NCI-H524 (cell line): ENCODE measurements around the gene ANKRD13B.
A peak's percentile ranks its signal among the peaks of the same experiment; 100 is the strongest.

Source experiments
- DNase-seq, 2 experiments: peaks; one replicate each; lab custom pipeline; 2025; lab: John Stamatoyannopoulos, UW

The ANKRD13B gene

DNA sequence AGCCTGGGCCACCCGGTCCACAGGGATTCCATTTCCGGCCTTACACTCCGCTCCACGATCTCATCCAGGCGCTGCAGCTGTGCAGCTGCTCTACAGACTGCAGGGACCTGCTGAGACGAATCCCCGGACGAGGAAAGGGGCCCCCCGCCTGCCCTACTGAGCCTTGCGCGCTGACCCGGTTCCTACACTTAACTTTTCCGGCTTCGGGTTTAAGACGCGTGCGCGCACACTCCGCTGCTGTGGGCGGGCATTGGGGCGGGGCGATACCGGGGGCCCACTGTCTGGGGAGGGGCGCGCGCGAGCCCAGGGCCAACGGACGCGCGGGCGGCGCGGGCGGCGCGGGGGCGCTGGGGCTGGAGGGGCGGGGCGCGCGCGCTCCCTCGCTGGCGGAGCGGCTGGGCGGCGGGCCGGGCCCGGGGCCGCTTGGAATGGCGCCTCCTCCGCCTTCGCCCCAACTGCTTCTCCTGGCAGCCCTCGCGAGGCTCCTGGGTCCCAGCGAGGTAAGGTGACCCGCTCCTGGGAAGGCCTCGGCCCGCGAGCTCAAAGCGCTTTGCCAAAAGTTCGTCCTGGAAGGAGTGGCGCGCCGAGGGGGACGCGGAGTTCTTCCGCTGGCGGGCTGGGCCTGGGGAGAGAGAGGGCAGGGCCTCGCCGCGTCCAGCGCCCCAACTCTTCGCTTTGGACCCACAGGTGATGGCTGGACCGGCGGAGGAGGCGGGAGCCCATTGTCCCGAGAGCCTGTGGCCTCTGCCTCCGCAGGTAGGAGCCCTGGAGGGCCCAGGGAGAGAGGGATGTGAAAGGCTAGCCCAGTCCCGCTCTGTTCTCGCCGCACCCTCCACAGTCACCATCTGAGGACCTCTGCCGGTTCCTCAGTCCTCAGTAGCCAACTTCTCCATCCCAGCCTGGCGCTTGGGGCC is 24.3 kb upstream of the ANKRD13B start, which contains the start of gene TP53I13:
TSS of gene TP53I13 (plus strand) at position 371 of the 914 bp plus-strand sequence. CDS start at position 429, 58 bp downstream.
- peak; percentile 92 to 96 for DNase-seq

DNA sequence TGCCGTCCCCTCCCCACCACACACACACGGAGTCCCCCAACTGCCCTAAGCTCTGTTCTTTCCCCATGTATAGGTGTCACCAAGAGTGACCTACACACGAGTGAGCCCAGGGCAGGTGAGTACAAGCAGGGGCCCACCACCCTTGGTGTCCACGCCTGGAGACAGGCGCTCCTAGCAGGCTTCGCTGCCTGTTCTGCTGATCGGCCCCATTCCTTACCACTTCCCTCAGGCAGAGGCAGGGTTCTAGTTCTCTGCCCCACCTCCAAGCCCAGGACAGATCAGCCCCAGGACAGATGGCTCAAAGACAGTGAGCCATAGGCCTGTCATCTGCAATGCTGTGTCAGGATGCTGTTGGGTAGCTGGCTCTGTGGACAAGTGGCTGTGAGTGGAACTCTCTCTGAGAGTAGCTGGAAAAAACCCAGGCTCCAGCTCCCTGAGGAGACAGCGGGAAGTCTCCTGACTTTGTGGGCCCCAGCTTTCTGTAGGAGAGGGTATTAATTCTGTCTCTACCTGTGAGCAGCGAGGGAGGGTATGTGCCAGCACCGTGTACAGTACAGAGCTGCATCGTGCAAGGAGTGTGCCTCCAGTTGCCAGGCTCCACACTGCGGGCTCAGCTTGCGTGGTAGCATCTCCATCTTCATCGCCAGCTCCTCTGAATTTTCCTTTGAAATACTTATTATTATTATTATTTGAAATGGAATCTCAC is 23.5 kb upstream of the ANKRD13B start:
- peak; percentile 44 to 80 for DNase-seq

DNA sequence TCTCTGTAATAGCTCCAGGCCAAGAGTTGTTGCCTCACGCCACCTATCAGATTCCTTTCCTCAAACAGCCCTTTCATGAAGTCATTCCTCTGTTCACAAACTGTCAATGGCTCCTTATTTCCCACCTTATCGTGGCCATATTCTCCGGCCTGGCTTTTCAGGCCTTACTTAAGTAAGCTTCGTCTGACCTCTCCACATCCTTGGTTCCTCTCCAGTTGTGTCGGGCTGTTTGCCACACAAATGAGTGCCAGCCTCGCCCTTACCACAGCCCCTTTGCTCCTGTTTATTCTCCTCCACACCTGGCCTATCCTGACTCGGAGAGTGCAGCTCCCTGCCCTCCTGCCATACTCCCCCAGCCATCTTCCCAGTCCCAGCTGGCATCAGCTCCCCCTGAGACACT is 22.4 kb upstream of the ANKRD13B start:
- DNase-seq: no peak

DNA sequence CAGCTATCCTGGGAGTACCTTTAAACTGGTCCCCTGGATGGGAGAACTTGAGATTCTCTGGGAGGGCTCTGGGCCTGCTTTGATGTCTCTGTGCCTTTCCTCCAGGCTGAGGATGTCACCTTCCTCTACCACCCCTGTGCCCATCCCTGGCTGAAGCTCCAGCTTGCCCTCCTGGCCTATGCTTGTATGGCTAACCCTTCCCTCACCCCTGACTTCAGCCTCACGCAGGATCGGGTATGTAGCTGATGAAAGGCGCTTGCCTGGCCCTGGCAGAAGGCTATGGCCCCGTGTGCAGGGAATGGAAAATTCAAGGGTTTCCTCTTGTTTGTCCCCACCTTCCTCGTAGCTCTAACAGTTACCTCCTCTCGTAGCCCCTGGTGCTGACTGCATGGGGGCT is 21.4 kb upstream of the ANKRD13B start:
- no peak for DNase-seq

DNA sequence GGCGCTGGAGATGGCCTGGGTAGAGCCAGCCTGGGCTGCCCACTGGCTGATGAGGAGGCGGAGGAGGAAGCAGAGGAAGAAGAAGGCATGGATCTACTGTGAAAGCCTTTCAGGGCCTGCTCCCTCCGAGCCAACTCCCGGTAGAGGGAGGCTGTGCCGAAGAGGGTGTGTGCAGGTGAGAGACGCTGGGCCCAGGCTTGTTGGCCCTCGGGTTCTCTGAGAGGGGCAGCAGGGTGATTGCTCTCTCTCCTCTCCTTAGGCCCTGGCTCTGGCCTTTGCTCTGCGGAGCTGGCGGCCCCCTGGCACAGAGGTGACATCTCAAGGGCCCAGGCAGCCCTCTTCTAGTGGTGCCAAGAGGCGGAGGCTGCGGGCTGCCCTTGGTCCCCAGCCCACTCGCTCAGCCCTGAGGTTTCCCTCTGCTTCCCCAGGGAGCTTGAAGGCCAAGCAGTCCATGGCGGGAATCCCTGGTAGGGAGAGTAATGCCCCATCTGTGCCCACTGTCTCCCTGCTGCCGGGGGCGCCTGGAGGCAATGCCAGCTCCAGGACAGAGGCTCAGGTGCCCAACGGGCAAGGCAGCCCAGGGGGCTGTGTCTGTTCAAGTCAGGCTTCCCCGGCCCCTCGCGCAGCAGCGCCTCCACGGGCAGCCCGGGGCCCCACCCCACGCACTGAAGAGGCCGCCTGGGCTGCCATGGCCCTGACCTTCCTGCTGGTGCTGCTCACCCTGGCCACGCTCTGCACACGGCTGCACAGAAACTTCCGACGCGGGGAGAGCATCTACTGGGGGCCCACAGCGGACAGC is 20.9 kb upstream of the ANKRD13B start:
- DNase-seq: no peak

DNA sequence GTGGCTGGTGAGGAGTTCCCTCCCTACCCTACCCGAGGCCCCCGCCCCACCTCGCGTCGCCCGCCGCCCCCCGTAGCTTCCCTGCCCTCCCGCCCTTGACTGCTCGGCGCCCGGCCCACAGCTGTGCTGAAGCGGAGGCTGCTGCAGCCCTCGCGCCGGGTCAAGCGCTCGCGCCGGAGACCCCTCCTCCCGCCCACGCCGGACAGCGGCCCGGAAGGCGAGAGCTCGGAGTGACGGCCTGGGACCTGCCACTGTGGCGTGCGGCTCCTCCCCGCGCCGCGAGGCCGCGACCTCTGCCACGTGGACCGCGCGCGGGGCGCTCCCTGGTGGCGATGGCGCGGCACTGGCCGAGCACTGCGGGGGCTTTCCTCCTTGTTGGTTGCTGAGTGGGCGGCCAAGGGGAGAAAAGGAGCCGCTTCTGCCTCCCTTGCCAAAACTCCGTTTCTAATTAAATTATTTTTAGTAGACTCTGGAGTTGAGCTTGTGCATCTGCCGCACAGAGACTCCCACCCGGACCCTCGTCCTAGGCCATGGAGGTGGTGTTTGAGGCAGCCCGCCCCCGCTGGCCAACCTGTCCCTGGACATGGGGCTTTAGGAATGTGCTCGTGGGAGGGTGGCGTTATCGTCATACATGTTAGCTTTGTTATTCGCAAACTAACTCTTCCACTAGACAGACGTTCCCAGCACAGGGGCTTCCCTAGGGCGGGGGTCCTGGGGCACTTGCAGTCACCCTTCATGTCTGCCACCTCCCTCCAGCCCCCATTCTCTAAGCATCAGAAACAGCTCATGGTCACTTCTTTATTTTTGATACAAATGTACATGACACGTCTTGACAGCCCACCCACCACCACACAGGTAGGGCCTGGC is 20.0 kb upstream of the ANKRD13B start:
- no peak for DNase-seq

DNA sequence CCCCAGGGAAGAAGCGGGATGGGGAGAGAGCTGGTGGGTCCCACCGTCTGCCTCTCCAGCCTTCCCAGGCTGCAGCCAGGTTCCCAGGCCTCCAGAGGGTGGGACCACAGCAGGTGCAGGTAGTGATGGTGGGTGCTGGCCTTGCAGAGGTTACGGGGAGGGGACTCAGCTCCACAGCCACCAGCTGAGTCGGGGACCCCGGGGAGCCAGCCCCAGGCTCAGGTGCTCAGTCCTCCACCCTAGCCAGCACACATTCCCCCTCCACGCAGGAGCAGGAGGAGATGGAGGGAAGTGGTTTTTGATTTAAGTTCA is 19.4 kb upstream of the ANKRD13B start:
- DNase-seq: no peak

DNA sequence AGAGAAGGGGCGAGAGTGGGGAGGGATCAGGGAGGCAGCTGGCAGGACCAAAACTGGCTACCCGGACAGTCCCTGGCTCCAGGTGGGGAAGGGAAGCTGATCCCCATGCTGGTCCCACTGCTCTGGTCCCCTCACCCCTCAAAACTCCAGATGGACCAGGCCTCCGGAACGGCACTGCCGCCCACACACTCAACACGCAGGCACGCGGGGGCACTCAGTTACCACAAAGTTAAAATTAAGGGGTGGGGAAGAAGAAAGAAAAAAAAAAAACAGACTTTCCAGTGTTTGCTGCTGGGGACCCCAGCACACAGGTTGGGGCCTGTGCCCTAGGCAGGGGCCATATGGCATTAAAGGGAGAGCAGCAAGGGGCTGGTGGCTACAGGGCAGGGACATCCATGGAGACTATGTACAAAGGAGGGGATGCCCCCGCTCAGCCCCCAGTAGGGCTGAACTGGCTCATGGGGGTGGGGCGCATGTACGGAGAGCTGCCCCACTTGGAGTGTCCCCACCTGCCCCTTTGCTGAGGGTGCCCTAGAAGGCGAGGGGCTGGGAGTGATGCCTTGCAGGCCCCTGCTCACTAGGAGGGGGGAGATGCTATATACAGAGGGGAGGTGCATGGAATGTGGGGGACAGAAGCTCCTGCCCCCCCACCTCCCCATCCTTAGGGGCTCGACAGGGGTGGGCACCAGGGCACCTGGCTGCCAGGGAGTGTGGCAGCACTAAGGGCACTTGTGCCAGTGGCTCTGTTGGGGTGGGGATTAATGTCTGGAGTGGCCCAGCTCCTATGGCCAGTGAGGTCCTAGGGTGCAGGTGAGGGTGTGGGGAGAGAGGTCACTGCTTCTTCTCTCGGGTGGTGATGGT is 18.8 kb upstream of the ANKRD13B start:
- no peak for DNase-seq

DNA sequence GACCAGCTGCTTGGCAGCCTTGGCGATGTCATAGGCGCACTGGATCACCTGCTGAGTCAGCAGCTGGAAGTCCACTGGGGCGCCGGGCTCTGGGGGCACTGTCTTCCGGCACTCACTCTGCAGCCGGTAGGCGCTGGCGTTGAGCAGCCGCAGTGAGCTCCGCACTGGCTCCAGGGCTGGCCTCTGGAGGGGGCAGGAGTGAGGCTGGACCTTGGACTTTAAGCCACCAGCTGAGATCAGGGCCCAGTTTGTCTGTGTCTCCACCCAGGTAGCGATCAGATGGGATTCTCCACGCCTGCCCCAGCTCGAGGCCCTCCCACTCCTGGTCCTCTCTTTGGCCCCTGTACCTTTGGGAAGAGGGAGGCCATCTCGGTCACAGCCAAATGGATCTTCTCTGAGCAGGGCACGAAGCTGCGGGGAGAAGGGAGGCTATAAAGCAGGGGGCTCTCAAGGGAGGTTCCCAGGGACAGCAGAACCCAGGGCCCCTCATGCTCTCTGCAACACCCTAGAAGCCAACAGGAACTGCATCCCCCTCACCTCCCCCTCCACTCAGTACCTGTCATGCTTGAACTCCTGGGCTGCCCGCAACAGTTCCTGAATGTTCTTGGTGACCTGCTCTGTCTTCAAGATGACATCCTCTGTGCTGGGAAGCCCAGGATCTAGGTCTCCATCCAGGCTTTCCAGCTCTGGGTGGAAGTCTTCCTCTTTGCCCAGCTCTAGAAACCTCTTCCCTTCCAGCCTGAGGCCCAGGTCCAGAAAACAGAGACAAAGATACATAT is 18.0 kb upstream of the ANKRD13B start:
- DNase-seq: no peak

DNA sequence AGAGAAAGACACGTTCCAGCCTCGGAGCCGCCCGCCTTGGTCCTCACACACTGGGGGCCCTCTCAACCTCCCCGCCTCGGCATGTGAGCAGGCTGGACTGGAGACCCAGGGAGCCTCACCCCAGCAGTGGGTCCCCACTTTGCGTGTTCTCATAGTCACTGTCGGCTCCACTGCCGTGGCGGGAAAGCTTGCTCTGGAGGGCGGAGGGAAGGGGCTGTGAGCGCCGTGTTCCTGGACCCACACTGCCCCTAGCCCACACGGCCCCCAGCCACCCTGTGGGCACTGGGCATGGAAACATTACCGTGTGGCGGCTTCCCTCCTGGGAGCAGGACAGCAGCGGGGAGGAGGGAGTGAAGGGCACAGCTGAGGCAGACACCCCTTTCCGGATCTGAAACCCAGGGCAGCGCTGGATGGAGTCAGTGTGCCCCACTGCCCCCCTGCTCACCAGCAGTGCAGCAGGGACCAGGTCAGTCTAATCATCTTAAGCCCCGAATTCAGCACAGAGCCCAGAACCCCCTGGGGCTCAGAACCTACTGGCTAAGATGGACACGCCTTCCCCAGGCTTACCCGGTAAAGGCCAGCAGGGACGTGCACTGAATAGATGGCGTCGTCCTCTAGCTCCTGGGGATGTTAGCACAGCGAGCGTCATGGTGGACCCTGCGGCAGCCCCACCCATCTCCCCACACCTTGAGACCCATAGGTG is 17.3 kb upstream of the ANKRD13B start:
- no peak for DNase-seq

DNA sequence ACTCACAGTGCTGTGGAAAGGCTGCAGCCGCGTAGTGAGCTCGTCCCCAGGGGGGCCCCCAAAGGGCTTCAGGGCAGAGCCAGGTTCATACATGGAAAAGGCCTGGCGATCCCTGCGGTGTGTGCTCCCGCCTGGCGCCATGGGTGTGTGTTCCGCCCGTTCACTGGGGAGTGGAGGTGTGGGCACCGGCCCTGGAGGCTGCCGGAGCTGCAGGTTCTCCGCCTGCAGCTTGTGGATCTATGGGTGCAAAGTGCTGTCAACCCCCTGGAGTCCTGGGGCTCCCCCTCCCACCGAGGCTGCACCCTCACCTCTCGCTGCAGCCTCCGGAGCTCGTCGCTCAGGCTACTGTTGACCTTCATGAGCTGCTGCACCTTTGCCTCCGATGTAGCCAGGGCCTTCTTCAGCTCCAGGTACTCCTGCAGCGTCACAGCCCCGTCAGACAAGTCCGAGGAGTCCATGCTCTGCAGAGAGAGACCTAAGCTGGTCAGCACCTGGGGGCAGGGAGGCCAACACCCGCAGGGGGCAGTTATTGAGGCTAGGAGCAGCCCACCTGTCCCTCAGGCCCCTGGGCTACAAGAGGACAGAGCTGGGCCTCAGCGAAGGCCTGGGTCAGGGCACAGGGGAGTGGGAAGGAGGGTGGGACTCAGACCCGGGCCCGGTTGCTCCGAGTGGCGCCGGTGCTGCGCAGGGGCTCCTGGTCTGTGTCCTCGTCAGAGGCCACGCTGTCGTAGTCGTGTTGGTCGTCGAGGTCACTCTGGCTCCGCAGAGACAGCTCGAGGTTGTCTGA is 16.5 kb upstream of the ANKRD13B start:
- no peak for DNase-seq

DNA sequence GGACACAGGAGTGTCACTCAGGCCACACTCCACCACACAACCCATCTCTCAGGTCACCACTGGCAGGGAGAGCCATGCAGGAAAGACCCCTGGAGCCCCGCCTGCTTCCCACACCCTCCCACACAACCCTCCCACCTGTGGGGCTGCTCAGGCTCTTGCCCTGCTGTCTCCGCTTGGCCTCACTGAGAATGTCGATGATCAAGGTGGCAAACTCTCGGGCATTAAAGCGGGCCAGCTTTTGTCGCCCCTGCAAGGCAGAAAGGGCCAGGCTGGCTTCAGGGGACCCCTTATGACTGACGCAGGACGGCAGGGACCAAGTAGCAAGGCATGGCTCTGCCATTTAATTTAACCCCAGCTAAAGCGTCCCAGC is 15.9 kb upstream of the ANKRD13B start:
- DNase-seq: no peak

DNA sequence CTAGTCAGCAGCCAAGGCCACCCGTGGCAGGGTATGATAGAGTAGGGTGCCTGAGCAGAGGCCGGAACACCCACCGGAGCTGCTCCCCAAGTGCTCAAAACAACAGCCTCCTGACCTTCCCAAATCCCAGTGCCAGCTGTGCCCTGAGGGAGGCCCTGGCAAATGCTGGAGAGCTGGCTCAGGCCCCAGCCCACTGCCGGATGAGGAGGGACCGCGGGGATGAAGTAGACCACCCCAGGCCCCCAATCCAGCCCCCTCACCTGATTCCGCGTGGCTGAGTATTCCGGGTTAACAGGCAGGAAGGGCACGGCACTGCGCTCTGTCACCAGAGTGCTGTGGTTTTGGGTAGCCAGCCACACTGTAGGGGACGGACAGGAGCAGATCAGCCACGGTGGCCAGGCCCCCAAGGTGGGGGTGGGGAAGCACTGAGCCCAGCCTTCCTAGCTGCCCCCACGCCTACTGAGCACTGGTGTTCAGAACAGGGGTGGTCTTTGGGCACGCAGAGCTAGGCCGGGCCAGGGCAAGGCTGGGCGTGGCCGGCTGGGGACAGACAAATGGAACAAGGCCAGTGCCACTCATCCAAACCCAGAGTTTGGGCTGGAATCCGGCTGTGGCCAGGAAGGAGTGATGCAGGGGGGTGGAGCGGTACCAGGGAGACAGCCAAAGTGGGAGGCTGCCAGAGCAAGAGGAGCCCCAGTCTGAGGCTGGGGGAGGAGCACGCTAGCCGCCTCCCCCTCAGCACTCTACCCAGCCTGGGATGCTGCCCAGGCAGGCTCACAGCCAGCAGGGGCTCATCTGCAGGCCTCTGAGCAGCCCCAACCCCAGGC is 15.3 kb upstream of the ANKRD13B start:
- DNase-seq: no peak

DNA sequence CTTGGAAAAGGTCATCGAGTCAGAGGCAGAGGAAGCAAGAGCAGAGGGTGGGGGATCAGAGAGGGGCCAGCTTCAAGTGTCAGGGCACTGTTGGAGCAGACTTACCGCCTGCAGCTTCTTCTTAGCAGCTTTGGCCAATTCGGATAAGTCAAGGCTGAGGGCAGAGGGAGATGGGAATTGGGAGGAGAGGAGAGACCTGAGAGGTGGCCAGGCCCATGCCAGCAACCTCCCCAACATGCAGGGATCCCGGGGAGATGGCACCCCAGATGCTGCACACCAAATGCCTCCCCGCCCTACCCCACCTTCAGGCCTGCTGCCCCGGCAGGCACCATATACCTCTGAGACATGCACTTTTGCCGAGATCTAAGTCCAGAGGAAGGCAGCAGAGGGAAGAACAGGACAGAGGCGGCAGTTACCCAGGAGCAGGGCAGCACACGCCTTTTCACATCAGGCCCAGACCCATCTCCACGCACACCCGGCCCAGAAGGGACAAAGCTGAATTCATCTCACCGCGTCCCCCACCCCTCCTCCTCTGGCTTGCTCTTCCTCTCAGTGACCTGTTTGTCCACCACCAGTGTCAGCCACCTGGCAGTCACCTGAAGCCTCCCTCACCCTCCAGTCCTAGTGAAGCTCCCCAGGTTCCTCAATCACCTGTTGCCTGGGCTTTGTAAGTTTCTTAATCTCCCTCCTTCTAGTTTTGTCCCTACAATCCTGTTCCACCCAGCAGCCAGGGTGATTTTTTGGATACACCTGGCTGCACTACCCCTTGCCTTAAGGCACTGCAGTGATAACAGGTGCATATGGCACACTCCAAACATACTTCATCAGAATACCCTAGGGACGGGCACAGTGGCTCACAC is 14.1 kb upstream of the ANKRD13B start:
- DNase-seq: no peak

DNA sequence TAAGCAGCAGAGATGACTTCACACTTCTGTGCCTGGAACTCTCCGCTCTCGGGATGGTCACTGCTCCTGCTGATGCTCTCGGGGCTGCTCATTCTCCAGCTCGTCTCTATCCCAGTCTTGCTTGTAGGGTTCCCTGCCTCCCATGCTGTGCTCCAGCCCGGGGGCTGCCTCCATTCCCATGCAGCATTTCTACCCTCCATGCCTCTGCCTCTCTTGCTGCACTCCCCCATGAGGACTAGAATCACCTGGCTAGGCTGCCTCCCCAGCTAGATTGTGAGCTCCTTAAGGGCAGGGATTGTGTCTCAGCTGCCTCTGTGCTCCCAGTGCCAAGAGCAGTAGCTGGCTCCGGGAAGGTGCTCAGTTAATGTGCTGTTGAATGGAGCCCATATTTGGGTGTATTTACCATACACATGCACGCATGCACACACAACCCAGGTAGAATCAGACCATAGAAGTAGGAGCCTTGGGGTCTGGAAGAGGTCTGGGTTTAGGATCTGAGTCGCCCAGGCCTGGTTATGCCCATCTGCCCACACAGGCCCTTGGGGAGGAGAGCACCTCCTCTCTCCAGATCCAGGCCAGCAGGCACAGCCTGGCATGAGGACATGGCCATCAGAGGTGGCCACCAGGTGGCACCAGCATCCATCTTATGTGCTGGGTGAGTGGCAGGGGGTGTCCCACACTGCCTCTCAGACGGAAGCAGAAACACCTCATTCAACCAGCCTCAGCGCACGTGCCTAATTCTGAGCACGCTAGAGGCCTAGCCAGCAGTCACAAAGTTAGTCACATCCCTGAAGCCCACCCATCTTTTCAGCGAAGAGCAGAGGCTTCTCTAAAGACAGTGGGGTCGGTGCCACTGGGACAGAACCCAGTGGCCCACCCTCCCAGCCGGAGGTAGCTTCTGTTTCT is 12.8 kb upstream of the ANKRD13B start:
- DNase-seq: peak; percentile 91 to 96
